Cardiac fibroblast (primary cell): Measurements from ENCODE around the gene SPI1.

Experiments used
- DNase-seq, 2 donors: peaks; one replicate each; pipeline versions ENCODE4 v3.0.0 to v3.0.0-alpha.2; 2010; ENCODE audit warnings: low read depth in 2 of 2
- H3K4me3 ChIP-seq, 2 donors: replicated peaks in 1 of 2; 1 replicate in 1 of 2; 2 replicates in 1 of 2; pipeline ENCODE4 v1.5.1; 2011; ENCODE audit warnings: low read depth in 2 of 2, low read length in 2 of 2, mild to moderate bottlenecking in 2 of 2, moderate library complexity in 1 of 2
- TF ChIP-seq, protein P1 (sequence below): IDR thresholded peaks from one replicate; pipeline ENCODE4 v1.5.1; 2011; ENCODE audit warnings: low read depth, mild to moderate bottlenecking, low read length, inconsistent platforms

Gene SPI1

DNA sequence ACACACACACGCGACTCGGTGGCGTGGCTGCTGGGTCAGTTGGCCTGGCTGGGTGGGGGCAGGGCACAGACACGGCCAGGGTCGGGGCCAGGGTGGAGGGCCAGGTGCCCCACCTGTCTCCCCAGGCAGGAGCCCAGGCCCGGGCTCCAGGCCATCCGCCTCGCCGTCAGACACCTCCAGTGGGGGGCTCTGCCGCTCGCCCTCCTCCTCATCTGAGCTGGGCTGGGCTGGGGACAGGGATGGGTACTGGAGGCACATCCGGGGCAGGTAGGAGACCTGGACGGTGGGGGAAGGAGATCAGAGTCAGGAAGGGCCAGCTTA lies 19.7 kb downstream of the SPI1 start:
- DNase-seq: no peak
- TF ChIP-seq, protein P1, sequence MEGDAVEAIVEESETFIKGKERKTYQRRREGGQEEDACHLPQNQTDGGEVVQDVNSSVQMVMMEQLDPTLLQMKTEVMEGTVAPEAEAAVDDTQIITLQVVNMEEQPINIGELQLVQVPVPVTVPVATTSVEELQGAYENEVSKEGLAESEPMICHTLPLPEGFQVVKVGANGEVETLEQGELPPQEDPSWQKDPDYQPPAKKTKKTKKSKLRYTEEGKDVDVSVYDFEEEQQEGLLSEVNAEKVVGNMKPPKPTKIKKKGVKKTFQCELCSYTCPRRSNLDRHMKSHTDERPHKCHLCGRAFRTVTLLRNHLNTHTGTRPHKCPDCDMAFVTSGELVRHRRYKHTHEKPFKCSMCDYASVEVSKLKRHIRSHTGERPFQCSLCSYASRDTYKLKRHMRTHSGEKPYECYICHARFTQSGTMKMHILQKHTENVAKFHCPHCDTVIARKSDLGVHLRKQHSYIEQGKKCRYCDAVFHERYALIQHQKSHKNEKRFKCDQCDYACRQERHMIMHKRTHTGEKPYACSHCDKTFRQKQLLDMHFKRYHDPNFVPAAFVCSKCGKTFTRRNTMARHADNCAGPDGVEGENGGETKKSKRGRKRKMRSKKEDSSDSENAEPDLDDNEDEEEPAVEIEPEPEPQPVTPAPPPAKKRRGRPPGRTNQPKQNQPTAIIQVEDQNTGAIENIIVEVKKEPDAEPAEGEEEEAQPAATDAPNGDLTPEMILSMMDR: no peak
- no peak overlapping the region for H3K4me3 ChIP-seq

GRCh38 chr11:47357985-47358730 lies 20.2 kb downstream of the SPI1 start:
- TF ChIP-seq, protein P1: no peak
- no peak overlapping the region for H3K4me3 ChIP-seq

DNA sequence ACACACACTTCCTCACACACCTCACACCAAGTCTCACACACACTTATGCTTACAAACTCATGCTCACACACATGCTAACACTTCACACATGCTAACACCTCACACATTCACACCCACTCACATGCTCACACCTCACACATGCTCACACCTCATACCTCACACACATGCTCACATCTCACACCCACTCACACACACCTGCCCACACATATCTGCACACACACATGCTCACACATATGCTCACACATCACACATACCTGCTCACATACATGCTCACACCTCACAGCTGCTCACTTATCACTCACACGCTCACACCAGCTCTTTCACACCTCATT lies 21.4 kb downstream of the SPI1 start:
- no peak for DNase-seq
- TF ChIP-seq, protein P1: no peak

More at GRCh38 chr11:47357985-47358730, 20.2 kb downstream of the SPI1 start:
- DNase-seq: no peak

GRCh38 chr11:47356129-47356997 lies 22.0 kb downstream of the SPI1 start:
- H3K4me3 ChIP-seq: no peak overlapping the region
- no peak for DNase-seq
- TF ChIP-seq, protein P1: no peak

More for the DNA sequence above, 21.4 kb downstream of the SPI1 start:
- no peak overlapping the region for H3K4me3 ChIP-seq

DNA sequence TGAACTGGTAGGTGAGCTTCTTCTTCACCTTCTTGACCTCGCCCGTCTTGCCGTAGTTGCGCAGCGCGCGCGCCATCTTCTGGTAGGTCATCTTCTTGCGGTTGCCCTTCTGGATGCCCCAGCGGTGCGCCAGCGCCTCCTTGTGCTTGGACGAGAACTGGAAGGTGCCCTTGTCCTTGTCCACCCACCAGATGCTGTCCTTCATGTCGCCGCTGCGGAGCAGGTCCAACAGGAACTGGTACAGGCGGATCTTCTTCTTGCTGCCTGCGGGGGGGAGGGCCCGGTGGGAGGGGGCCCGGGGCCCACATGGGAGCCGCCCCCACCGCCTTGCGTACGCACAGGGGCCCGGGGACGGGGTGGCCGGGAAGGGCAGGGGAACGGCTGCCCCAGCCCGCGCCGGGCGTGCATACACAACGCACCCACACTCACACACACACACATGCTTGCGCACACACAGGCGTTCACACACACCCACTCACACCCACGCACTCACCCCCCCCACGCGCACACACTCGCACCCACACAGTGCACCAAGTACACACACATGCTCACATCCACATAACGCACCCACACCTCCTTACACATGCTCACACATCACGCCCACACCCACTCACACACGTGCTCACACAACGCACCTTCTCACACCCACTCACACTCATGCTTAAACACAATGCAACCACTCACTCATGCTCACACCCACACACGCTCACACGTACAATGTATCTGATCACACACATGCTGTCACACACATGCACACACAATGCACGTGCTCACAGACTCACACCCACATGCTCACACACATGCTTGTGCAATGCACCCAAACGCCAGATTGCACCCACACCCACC lies 22.8 kb downstream of the SPI1 start:
- peak overlapping the region; percentile 10 to 15 for H3K4me3 ChIP-seq
- TF ChIP-seq, protein P1: peak; percentile 99
- DNase-seq: peak; percentile 94 to 95

DNA sequence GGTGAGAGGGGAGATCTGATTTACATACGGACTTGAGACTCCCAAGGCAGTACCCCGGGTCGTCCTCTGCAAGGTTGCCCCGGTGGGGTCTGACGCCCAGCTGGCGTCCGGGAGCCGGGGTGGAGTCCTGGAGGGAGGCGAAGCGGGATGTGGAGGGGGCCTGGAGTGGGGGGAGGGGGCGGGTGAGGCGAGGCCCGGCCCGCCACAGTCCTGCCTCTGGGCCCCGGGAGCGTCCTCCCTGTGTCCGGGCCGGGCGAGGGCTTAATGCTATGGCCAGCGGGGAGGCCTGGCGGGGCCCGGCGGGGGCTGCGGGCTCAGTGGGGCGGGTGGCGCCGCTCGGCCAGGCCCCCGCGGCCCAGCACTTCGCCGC lies 23.4 kb downstream of the SPI1 start:
- TF ChIP-seq, protein P1: no peak
- peak overlapping the region in 1 of 2 donors; percentile 10 for H3K4me3 ChIP-seq
- DNase-seq: peak in 1 of 2 donors; percentile 9
